HG03159 (cell line): ENCODE data around the gene TP53BP2.

Experiments used
- ATAC-seq: cut with Tn5 transposase; IDR thresholded peaks from one replicate; pipeline ENCODE4 v1.9.1; 2021; ENCODE audit warnings: mild to moderate bottlenecking, moderate library complexity; ENCODE audit not compliant: unreplicated experiment

Gene TP53BP2

GRCh38 chr1:223802032-223802431 lies 43.7 kb downstream of the TP53BP2 start:
- ATAC-seq: no peak

GRCh38 chr1:223796210-223796609 lies 49.5 kb downstream of the TP53BP2 start:
- ATAC-seq: no peak

GRCh38 chr1:223794136-223794880 lies 51.4 kb downstream of the TP53BP2 start:
- no peak for ATAC-seq

- no peak for ATAC-seq
Measured at GRCh38 chr1:223793716-223794115, 52.0 kb downstream of the TP53BP2 start.

GRCh38 chr1:223792046-223792445 lies 53.7 kb downstream of the TP53BP2 start:
- ATAC-seq: no peak

GRCh38 chr1:223788746-223789415 lies 56.9 kb downstream of the TP53BP2 start:
- no peak for ATAC-seq

- ATAC-seq: no peak
Measured at GRCh38 chr1:223785808-223786207, 59.9 kb downstream of the TP53BP2 start.

GRCh38 chr1:223784541-223784940 lies 61.2 kb downstream of the TP53BP2 start:
- ATAC-seq: no peak

- ATAC-seq: no peak
Measured at GRCh38 chr1:223783676-223784075, 62.1 kb downstream of the TP53BP2 start.

- ATAC-seq: no peak
Measured at GRCh38 chr1:223780949-223781348, 64.8 kb downstream of the TP53BP2 start.

GRCh38 chr1:223780318-223780717 lies 65.4 kb downstream of the TP53BP2 start:
- no peak for ATAC-seq

GRCh38 chr1:223776826-223777454 lies 68.8 kb downstream of the TP53BP2 start:
- no peak for ATAC-seq

- no peak for ATAC-seq
Measured at GRCh38 chr1:223776075-223776814, 69.5 kb downstream of the TP53BP2 start.

GRCh38 chr1:223775711-223776074 lies 70.1 kb downstream of the TP53BP2 start:
- no peak for ATAC-seq

GRCh38 chr1:223775054-223775453 lies 70.7 kb downstream of the TP53BP2 start:
- no peak for ATAC-seq

- no peak for ATAC-seq
Measured at GRCh38 chr1:223774134-223774814, 71.5 kb downstream of the TP53BP2 start.

GRCh38 chr1:223772771-223773160 lies 73.0 kb downstream of the TP53BP2 start:
- ATAC-seq: no peak

GRCh38 chr1:223771814-223772770 lies 73.7 kb downstream of the TP53BP2 start:
- peak; percentile 43 for ATAC-seq

GRCh38 chr1:223771469-223771813 lies 74.3 kb downstream of the TP53BP2 start:
- peak; percentile 58 for ATAC-seq
